Loucy (cell line): Measurements from ENCODE around the gene THEMIS.
"Not testable (repeated sequence)": the region's sequence is repeated elsewhere in the genome, so short reads cannot be mapped to it uniquely, and the experiment has no call there.

Experiments used
- H2AFZ ChIP-seq: fragments of 200-600 bp; sonication (generic); 2 replicates; pipeline ENCODE4 v1.6.0; 2016; ENCODE audit warnings: antibody characterized with exemption, mild to moderate bottlenecking, low read length, moderate library complexity
- H3F3A ChIP-seq: fragments of 200-600 bp; 2 replicates; pipeline ENCODE4 v1.6.0; 2016; ENCODE audit warnings: antibody characterized with exemption, low read depth, mild to moderate bottlenecking
- H3K27me3 ChIP-seq: fragments of 200-600 bp; sonication (generic); 2 replicates; pipeline ENCODE4 v1.6.1; 2014; ENCODE audit warnings: low read length, mild to moderate bottlenecking; ENCODE audit not compliant: insufficient read depth, poor library complexity, severe bottlenecking
- H3K36me3 ChIP-seq: fragments of 200-600 bp; sonication (generic); 2 replicates; pipeline ENCODE4 v1.6.1; 2016; ENCODE audit warnings: low read length; ENCODE audit not compliant: insufficient read depth
- H3K4me1 ChIP-seq: fragments of 200-600 bp; sonication (generic); 2 replicates; pipeline ENCODE4 v1.5.1; 2014; ENCODE audit warnings: low read length, mild to moderate bottlenecking; ENCODE audit not compliant: insufficient read depth, poor library complexity, severe bottlenecking
- H3K4me2 ChIP-seq: fragments of 200-600 bp; sonication (generic); 2 replicates; pipeline ENCODE4 v1.6.0; 2014; ENCODE audit warnings: antibody characterized with exemption, low read length, low read depth, mild to moderate bottlenecking; ENCODE audit not compliant: poor library complexity, severe bottlenecking
- H3K4me3 ChIP-seq: fragments of 200-600 bp; sonication (generic); 2 replicates; pipeline ENCODE4 v1.5.1; 2014; ENCODE audit warnings: low read length, mild to moderate bottlenecking, mixed read lengths; ENCODE audit not compliant: poor library complexity, severe bottlenecking
- H3K79me2 ChIP-seq: fragments of 200-600 bp; sonication (generic); 2 replicates; pipeline ENCODE4 v1.6.1; 2014; ENCODE audit warnings: low read length; ENCODE audit not compliant: insufficient read depth
- H3K9ac ChIP-seq: fragments of 200-600 bp; sonication (generic); 2 replicates; pipeline ENCODE4 v1.6.0; 2014; ENCODE audit warnings: mild to moderate bottlenecking, low read depth, low read length, moderate library complexity; ENCODE audit not compliant: poor library complexity, severe bottlenecking
- H3K9me2 ChIP-seq: fragments of 200-600 bp; sonication (generic); replicated peaks from 2 replicates; pipeline ENCODE4 v1.6.1; 2016; ENCODE audit warnings: low read depth, low read length, mixed read lengths
- H3K9me3 ChIP-seq: fragments of 200-600 bp; sonication (generic); 2 replicates; pipeline ENCODE4 v1.6.1; 2014; ENCODE audit warnings: mild to moderate bottlenecking, antibody characterized with exemption, low read length, low read depth; ENCODE audit not compliant: insufficient read depth
- H4K20me1 ChIP-seq: fragments of 200-600 bp; sonication (generic); 2 replicates; pipeline ENCODE4 v1.6.0; 2014; ENCODE audit warnings: antibody characterized with exemption, low read length, mild to moderate bottlenecking; ENCODE audit not compliant: insufficient read depth, poor library complexity, severe bottlenecking
- CTCF ChIP-seq: fragments of 200-600 bp; sonication (generic); conservative IDR thresholded peaks from 2 replicates; pipeline ENCODE4 v1.5.1; 2014; ENCODE audit warnings: mild to moderate bottlenecking, antibody characterized with exemption, low read length
- EZH2phosphoT487 ChIP-seq: fragments of 200-600 bp; IDR thresholded peaks from 2 replicates; pipeline ENCODE4 v1.6.1; 2018; ENCODE audit warnings: antibody characterized with exemption, mild to moderate bottlenecking, moderate library complexity, borderline replicate concordance

The THEMIS gene

GRCh38 chr6:127691146-127691545 lies 209.7 kb downstream of the THEMIS start:
- no peaks in the 10 kb centered on the region for H3K9me2 ChIP-seq
- no peaks in the 10 kb centered on the region for H4K20me1 ChIP-seq
- no peak overlapping the region for H3K4me3 ChIP-seq
- no peak overlapping the region for H3K9ac ChIP-seq
- H3F3A ChIP-seq = no peaks in the 10 kb centered on the region
- no peaks in the 10 kb centered on the region for H3K79me2 ChIP-seq
- no peaks in the 10 kb centered on the region for H3K4me1 ChIP-seq
- no peak for TF ChIP-seq EZH2phosphoT487
- TF ChIP-seq CTCF = no peak
- H2AFZ ChIP-seq = no peak overlapping the region
- no peak overlapping the region for H3K4me2 ChIP-seq
- no peaks in the 10 kb centered on the region for H3K27me3 ChIP-seq
- H3K36me3 ChIP-seq = no peaks in the 10 kb centered on the region; the same call in 1 of the 2 replicates
- 0 out of 2 replicates have a peak, but pooled peaks cover 7% of the 10 kb centered on the region for H3K9me3 ChIP-seq

GRCh38 chr6:127690588-127690987 lies 210.3 kb downstream of the THEMIS start:
- H4K20me1 ChIP-seq = no peaks in the 10 kb centered on the region
- H3K9me3 ChIP-seq = 0 out of 2 replicates have a peak, but pooled peaks cover 7% of the 10 kb centered on the region
- H3K4me2 ChIP-seq = no peak overlapping the region
- no peaks in the 10 kb centered on the region for H3K27me3 ChIP-seq
- no peak overlapping the region for H2AFZ ChIP-seq
- TF ChIP-seq CTCF (no peak), EZH2phosphoT487 (no peak)
- H3K9ac ChIP-seq = no peak overlapping the region
- H3F3A ChIP-seq = no peaks in the 10 kb centered on the region
- no peaks in the 10 kb centered on the region for H3K4me1 ChIP-seq
- H3K4me3 ChIP-seq = no peak overlapping the region
- no peaks in the 10 kb centered on the region for H3K9me2 ChIP-seq
- no peaks in the 10 kb centered on the region for H3K79me2 ChIP-seq
- no peaks in the 10 kb centered on the region; the same call in 1 of the 2 replicates for H3K36me3 ChIP-seq

GRCh38 chr6:127690092-127690491 lies 210.8 kb downstream of the THEMIS start:
- H3K36me3 ChIP-seq = no peaks in the 10 kb centered on the region; the same call in 1 of the 2 replicates
- no peaks in the 10 kb centered on the region for H4K20me1 ChIP-seq
- no peak overlapping the region for H3K9ac ChIP-seq
- peak; percentile 69 for TF ChIP-seq CTCF
- TF ChIP-seq EZH2phosphoT487 = no peak
- H3K27me3 ChIP-seq = no peaks in the 10 kb centered on the region
- H3K4me2 ChIP-seq = no peak overlapping the region
- no peak overlapping the region for H3K4me3 ChIP-seq
- H3F3A ChIP-seq = no peaks in the 10 kb centered on the region
- no peak overlapping the region for H2AFZ ChIP-seq
- H3K79me2 ChIP-seq = no peaks in the 10 kb centered on the region
- no peaks in the 10 kb centered on the region for H3K4me1 ChIP-seq
- H3K9me2 ChIP-seq = no peaks in the 10 kb centered on the region
- H3K9me3 ChIP-seq = 0 out of 2 replicates have a peak, but pooled peaks cover 7% of the 10 kb centered on the region

GRCh38 chr6:127687490-127687889 lies 213.4 kb downstream of the THEMIS start:
- H3K4me1 ChIP-seq, H3K9me3 ChIP-seq, H3K36me3 ChIP-seq, H3K79me2 ChIP-seq, H3K9me2 ChIP-seq, H3K27me3 ChIP-seq, H3F3A ChIP-seq, H3K4me2 ChIP-seq, H3K4me3 ChIP-seq, H4K20me1 ChIP-seq, H3K9ac ChIP-seq, H2AFZ ChIP-seq: not testable (repeated sequence)
